ENCODE results near the gene CDK2AP2. TPM values are rescaled to one million over a fixed set of nuclear protein-coding genes. Genes with fewer than 3 reads are reported as not detected.
"Not testable (repeated sequence)": the region's sequence is repeated elsewhere in the genome, so short reads cannot be mapped to it uniquely, and the experiment has no call there.

The CDK2AP2 gene
- total RNA-seq = 10 to 100 TPM; 53.5 to 55.5 TPM

DNA sequence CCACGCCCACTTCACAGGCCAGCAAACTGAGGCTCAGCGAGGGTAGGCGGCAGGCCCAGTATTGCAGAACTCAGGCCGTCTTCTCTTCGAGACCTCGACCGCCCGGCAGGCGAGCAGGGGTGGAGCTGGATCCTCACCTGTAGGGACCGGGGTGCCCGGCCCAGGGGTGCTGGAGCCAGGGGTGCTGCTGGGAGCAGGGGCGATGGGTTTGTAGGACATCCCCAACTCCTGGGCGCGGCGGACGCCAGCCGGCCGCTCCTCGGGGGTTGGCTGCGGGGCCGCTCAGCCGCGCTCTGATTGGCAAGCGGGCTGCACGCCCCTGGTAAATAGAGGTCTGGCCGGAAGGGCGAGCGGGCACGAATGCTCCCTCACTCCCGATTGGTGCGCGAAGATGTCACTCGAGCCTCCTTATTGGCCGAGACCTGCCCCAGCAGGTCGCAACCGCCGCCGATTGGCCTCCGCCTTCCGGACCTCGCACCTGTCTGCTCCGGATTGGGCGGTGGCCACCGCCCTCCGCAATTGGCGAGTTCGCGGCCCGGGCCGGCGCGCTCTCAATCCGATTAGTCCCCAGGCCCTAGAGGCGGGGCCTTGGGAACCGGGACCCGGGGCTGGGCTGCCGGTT is at the start of gene CDK2AP2:
Gene CDK2AP2 (minus strand): TSS at position 299 of the 622 bp plus-strand sequence. CDS start 80 bp downstream, at position 219.
- H3K4me3 Mint-ChIP-seq = peak within 1 kb of the TSS; percentile 89
- DNase-seq = peak; percentile 100
- peaks cover 13% of the 10 kb centered on the region for H3K36me3 Mint-ChIP-seq (ENCODE audit: low read depth)
- peak; percentile 78 for ATAC-seq
- H3K4me1 Mint-ChIP-seq (ENCODE audit: low read depth) = peaks cover 33% of the 10 kb centered on the region
- ChIA-PET POLR2A (interaction anchor here (0.7 to 1.5 kb wide), 3 partner anchors 23 to 100 kb away, joined by 3 to 5 read pairs (median 3); partner anchors contain the start of gene AIP), CTCF (interaction anchor here (1.0 to 1.5 kb wide), 5 partner anchors 23 to 156 kb away, joined by 3 to 6 read pairs (median 5); partner anchors contain the start of genes PTPRCAP and TMEM134)
- intact Hi-C loops (cut with micrococcal nuclease) = loop anchor here (5.0 kb wide), 1 partner anchor 71 kb away; the partner anchor contains the start of gene PTPRCAP
- no peaks in the 10 kb centered on the region for H3K9me3 Mint-ChIP-seq
- TF ChIP-seq CTCF (IDR thresholded peaks at IDR 0.05) = no peak
- H3K27me3 Mint-ChIP-seq = no peaks in the 10 kb centered on the region
- H3K27ac Mint-ChIP-seq = peak within 1 kb of the TSS; percentile 88

DNA sequence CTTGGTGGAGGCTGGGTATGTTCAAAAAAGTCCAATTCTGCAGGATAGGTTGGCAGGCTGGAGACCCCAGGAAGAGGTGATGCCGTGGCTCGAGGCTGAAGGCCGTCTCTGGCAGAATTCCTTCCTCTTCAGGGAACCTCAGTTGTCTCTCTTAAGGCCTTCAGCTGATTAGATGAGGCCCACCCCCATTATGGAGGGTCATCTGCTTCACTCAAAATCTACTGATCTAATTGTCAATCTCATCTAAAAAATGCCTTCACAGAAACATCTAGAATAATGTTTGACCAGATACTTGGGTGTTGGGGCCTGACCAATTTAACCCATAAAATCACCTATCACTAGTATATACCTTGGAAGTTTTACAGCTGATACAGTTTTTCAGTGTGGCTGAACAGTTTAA is 48.3 kb upstream of the CDK2AP2 start:
- H3K36me3 Mint-ChIP-seq (ENCODE audit: low read depth) = no peaks in the 10 kb centered on the region
- POLR2A ChIA-PET = no interaction called here
- no peak for ATAC-seq

DNA sequence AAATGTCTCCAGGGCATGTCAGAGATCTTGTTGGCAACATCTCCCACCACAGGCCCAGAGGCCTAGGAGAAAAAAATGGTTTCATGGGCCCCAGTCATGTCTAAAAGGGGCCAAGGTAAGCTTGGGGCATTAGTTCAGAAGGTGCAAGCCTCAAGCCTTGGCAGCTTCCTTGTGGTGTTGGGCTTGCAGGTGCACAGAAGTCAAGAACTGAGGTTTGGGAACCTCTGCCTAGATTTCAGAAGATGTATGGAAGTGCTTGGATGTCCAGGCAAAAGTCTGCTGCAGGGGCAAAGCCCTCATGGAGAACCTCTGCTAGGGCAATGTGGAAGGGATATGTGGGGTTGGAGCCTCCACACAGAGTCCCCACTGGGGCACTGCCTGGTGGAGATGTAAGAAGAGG is 43.7 kb upstream of the CDK2AP2 start:
- H3K27ac Mint-ChIP-seq; H3K36me3 Mint-ChIP-seq (ENCODE audit: low read depth); H3K4me1 Mint-ChIP-seq (ENCODE audit: low read depth); DNase-seq; H3K9me3 Mint-ChIP-seq; ATAC-seq; intact Hi-C loops (cut with micrococcal nuclease); CTCF ChIA-PET; H3K27me3 Mint-ChIP-seq; H3K4me3 Mint-ChIP-seq: not testable (repeated sequence)
- POLR2A ChIA-PET = interaction anchor here (1.4 kb wide), 1 partner anchor 9 kb away, joined by 3 read pairs; no protein-coding TSS in a partner anchor

More for the DNA sequence above, 48.3 kb upstream of the CDK2AP2 start:
- intact Hi-C loops (cut with micrococcal nuclease) = no loop called here
- Mint-ChIP-seq H3K4me1 (ENCODE audit: low read depth) (no peaks in the 10 kb centered on the region), H3K27me3 (peaks cover 1% of the 10 kb centered on the region), H3K9me3 (no peaks in the 10 kb centered on the region), H3K27ac (no peak overlapping the region), H3K4me3 (no peak overlapping the region)
- no peak for TF ChIP-seq CTCF (IDR thresholded peaks at IDR 0.05)
- CTCF ChIA-PET = no interaction called here
- no peak for DNase-seq

- H3K4me3 Mint-ChIP-seq = no peak overlapping the region
- intact Hi-C loops (cut with micrococcal nuclease) = no loop called here
- CTCF ChIA-PET = no interaction called here
- no peak for TF ChIP-seq CTCF (IDR thresholded peaks at IDR 0.05)
- ATAC-seq = no peak
- no peaks in the 10 kb centered on the region for H3K27me3 Mint-ChIP-seq
- no peak overlapping the region for H3K27ac Mint-ChIP-seq
- no peaks in the 10 kb centered on the region for H3K36me3 Mint-ChIP-seq (ENCODE audit: low read depth)
- H3K4me1 Mint-ChIP-seq (ENCODE audit: low read depth) = no peaks in the 10 kb centered on the region
- no peaks in the 10 kb centered on the region for H3K9me3 Mint-ChIP-seq
- DNase-seq = no peak
- POLR2A ChIA-PET = interaction anchor here (0.6 to 1.4 kb wide), 2 partner anchors 8 to 310 kb away, joined by 3 read pairs; no protein-coding TSS in a partner anchor
These were observed 43.2 kb upstream of the CDK2AP2 start for GRCh38 chr11:67551127-67551526.

GRCh38 chr11:67548555-67549110 is 40.7 kb upstream of the CDK2AP2 start:
- intact Hi-C loops (cut with micrococcal nuclease) = no loop called here
- H3K36me3 Mint-ChIP-seq (ENCODE audit: low read depth) = no peaks in the 10 kb centered on the region
- no peak overlapping the region for H3K27ac Mint-ChIP-seq
- ATAC-seq (no peak), DNase-seq (no peak)
- no peak for TF ChIP-seq CTCF (IDR thresholded peaks at IDR 0.05)
- ChIA-PET CTCF (interaction anchor here (2.8 kb wide), 1 partner anchor 23 kb away, joined by 8 read pairs; no protein-coding TSS in a partner anchor), POLR2A (no interaction called here)
- no peaks in the 10 kb centered on the region for H3K27me3 Mint-ChIP-seq
- H3K4me3 Mint-ChIP-seq = no peak overlapping the region
- H3K4me1 Mint-ChIP-seq (ENCODE audit: low read depth) = no peaks in the 10 kb centered on the region
- H3K9me3 Mint-ChIP-seq = no peaks in the 10 kb centered on the region

- H3K27ac Mint-ChIP-seq; intact Hi-C loops (cut with micrococcal nuclease); H3K4me3 Mint-ChIP-seq; H3K9me3 Mint-ChIP-seq; H3K4me1 Mint-ChIP-seq (ENCODE audit: low read depth); DNase-seq; ATAC-seq; H3K36me3 Mint-ChIP-seq (ENCODE audit: low read depth); H3K27me3 Mint-ChIP-seq: not testable (repeated sequence)
- ChIA-PET CTCF (interaction anchor here (2.8 kb wide), 1 partner anchor 24 kb away, joined by 8 read pairs; no protein-coding TSS in a partner anchor), POLR2A (interaction anchor here (0.6 kb wide), 1 partner anchor 15 kb away, joined by 3 read pairs; no protein-coding TSS in a partner anchor)
These were observed 40.1 kb upstream of the CDK2AP2 start for GRCh38 chr11:67548112-67548511.
